IPS-15b (cell line): ENCODE data around the gene VEPH1.

Source experiments
- H3K27me3 ChIP-seq: one replicate; pipeline ENCODE4 v1.6.1; 2013; ENCODE audit warnings: low read length; ENCODE audit not compliant: control insufficient read depth, insufficient read depth
- H3K36me3 ChIP-seq: one replicate; pipeline ENCODE4 v1.6.1; 2013; ENCODE audit warnings: low read length; ENCODE audit not compliant: control insufficient read depth, insufficient read depth
- H3K4me1 ChIP-seq: one replicate; pipeline ENCODE4 v1.6.1; 2013; ENCODE audit warnings: mild to moderate bottlenecking, low read length; ENCODE audit not compliant: control insufficient read depth, insufficient read depth
- H3K4me3 ChIP-seq: one replicate; pipeline ENCODE4 v1.5.1; 2013; ENCODE audit warnings: low read depth, low read length
- H3K9ac ChIP-seq: one replicate; pipeline ENCODE4 v1.6.1; 2013; ENCODE audit warnings: low read depth, mild to moderate bottlenecking, low read length
- H3K9me3 ChIP-seq: one replicate; pipeline ENCODE4 v1.6.1; 2013; ENCODE audit warnings: mild to moderate bottlenecking, low read length; ENCODE audit not compliant: control insufficient read depth, insufficient read depth

Gene VEPH1

DNA sequence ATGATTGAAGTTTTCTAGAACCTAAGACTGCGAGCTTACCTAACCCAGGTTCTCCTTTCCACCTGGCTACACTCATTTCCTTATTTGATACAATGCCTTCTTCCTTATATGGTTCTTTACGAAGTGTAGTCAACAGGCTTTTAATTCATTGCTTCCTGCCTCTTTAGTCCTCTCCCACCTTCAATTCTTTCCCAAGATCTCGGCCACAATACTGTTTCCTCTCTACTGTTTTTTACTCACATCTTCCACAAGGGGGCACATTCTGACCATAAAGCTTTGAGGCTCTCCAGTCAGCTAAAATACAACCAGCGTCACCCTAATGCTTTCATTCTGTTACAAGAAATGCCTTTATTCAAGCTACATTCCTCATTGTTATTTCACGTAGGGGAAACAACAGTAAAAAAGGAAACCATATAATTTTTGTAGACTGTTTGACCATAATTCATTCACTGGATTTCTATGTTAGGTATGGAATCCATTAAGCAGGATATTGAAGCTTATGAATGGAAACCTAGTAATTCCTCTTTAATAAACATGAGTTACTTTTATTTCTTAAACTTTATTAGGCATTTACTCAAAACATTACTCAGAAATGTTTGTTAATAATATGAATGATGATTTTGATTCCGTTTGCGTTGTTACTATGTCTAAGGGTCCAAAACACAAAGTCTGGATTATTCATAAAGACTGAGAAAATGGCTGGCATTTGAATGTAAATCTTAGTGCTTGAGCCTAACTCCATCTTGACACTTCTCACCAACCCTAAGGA lies 29.5 kb upstream of the VEPH1 start:
- Histone ChIP-seq H3K4me1 (peaks cover 2% of the 10 kb centered on the region), H3K9me3 (no peaks in the 10 kb centered on the region), H3K9ac (no peak overlapping the region), H3K4me3 (no peak overlapping the region), H3K27me3 (no peaks in the 10 kb centered on the region), H3K36me3 (no peaks in the 10 kb centered on the region)

DNA sequence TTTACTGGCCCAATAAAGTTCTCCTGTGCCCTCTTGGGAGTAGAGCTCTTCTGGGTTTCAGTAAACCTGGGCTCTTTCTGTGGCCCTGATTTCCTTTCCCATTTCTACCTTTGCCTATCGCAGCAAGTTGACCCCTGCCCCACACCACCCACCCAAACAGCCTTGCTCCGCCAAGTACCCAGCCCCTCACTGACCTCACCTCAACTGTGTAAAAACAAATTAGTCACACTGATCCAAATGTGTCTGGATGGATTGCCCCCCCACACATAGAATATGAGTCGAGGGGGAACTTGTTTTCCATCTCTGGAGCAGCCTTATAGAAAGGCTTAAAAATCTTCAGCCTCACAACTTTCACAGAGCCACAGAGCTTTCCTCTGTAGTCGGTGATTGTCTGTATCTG lies 28.6 kb upstream of the VEPH1 start:
- H3K9me3 ChIP-seq: no peaks in the 10 kb centered on the region
- H3K4me1 ChIP-seq: peaks cover 2% of the 10 kb centered on the region
- no peaks in the 10 kb centered on the region for H3K36me3 ChIP-seq
- H3K27me3 ChIP-seq: no peaks in the 10 kb centered on the region
- no peak overlapping the region for H3K9ac ChIP-seq
- H3K4me3 ChIP-seq: no peak overlapping the region

DNA sequence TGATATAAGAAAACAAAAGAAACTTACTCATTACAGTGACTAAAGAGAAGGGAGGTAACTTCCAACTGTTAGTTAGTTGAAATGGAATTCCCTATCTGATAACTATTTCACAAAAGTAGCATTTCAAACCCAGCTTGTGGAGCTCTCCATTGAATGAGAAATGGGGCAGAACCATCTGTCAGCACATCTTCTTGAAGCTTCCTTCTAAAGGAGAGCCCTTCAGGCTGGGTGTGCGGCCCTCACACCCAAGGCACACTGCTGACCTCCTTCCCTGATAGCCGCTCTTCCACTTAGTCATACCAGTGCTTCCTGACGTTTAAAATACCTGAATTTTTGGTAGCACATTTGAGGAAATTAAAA lies 28.1 kb upstream of the VEPH1 start:
- Histone ChIP-seq H3K9me3 (no peaks in the 10 kb centered on the region), H3K9ac (no peak overlapping the region), H3K4me3 (no peak overlapping the region), H3K36me3 (no peaks in the 10 kb centered on the region), H3K27me3 (no peaks in the 10 kb centered on the region), H3K4me1 (peaks cover 2% of the 10 kb centered on the region)

DNA sequence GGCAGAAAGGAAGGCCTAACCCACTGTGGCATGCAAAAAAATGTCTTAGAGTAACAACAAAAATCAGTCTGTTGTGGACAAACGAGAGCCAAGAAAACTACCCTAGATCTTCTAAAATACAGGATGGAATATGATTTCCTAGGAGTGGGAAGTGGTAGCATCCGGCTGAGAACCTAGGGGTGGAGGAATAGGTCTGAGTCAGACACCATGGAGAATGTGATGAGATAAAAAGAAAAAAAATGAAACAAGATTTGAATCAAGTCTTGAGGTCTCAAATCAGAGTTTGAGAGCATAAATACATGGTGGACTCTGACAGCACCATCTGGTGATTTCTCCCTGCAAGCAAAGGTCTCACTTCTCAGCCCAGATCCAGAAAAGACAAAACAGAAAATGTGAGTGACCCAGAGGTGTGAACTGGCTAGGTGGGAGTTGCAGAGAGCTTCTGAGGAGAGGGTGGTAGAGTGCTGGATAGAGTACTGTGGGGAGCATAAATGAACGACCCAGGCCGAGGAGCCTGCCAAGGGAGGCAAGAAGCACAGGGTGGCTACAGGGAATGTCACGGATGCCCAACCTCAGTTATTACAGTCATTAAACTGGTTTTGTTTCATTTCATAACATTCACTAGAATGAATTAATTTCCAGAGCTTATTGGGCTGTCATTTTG lies 27.6 kb upstream of the VEPH1 start:
- no peaks in the 10 kb centered on the region for H3K27me3 ChIP-seq
- H3K4me3 ChIP-seq: no peak overlapping the region
- H3K4me1 ChIP-seq: peaks cover 2% of the 10 kb centered on the region
- no peaks in the 10 kb centered on the region for H3K36me3 ChIP-seq
- H3K9ac ChIP-seq: no peak overlapping the region
- no peaks in the 10 kb centered on the region for H3K9me3 ChIP-seq

DNA sequence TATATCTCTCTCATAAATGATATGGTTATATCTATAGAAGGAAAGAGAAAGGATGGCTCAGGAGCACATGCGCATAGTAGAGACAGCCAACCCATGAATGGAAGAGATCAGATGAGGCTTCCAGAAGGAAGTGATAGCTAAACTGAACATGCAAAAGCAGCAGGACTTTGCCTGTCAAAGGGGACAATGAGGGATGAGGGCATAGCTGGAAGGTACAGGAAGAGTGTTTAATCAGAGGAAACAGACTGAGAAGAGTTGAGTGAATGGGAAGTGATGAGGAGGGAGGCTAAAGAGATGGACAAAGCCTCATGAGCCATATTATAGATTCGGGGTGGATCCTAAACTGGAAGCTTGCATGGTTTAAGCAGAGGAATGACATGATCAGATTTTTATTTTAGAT lies 26.5 kb upstream of the VEPH1 start:
- Histone ChIP-seq H3K4me1 (peaks cover 2% of the 10 kb centered on the region), H3K9ac (no peak overlapping the region), H3K4me3 (no peak overlapping the region)

DNA sequence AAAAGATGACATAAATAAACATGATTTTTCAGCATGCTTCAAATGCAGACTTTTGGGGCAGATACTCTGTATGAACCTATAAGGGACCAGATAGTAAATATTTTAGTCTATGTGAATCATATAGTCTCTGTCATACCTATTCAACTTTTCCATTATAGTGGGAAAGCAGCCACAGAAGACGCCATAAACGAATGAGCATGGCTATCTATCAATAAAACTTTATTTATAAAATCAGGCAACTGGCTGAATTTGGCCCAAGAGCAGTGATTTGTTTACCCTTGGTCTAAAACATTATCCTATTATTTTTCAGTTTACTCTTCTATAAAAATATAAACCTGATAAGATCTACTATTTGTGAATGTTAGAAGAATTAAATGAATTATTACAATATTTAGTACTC lies 25.9 kb upstream of the VEPH1 start:
- Histone ChIP-seq H3K9ac (no peak overlapping the region), H3K9me3 (no peaks in the 10 kb centered on the region), H3K36me3 (no peaks in the 10 kb centered on the region), H3K4me1 (peaks cover 2% of the 10 kb centered on the region), H3K27me3 (no peaks in the 10 kb centered on the region), H3K4me3 (no peak overlapping the region)

More for the DNA sequence above, 26.5 kb upstream of the VEPH1 start:
- no peaks in the 10 kb centered on the region for H3K9me3 ChIP-seq
- no peaks in the 10 kb centered on the region for H3K27me3 ChIP-seq
- H3K36me3 ChIP-seq: no peaks in the 10 kb centered on the region

DNA sequence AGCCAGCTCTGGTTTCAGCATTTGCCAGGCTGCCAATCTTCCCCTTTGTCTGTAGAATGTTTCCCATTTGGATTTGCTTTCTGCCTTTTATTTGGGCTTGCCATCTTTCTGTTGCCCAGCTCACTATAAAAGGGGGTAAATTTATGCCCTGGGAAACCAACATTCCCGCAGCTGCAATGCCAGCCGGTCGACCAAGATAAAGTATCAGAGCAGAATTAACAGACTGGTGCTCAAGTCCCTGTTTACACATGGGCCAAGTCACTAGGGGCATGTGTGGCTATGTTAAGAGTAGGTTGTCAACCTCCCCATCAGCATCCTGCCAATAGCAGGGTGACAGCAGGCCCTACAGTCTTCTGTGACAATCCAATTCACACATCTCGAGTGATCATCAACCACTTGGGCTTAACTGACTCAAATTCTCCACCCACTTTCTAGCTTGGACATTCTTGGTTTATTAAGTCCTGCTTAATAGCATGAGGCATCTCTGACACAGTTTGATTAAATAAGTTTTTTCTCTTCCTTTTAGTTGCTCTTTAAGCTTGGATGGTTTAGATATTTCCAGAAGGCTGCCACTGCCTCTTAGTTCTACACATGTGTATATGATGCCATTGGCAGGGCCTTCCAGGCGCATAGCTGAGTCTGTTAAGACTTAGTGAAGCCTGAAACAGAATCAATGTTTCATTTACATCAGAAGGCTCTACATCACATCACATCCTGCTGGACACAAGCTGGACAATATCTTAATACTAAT lies 24.1 kb upstream of the VEPH1 start:
- Histone ChIP-seq H3K4me3 (no peak overlapping the region), H3K9ac (no peak overlapping the region), H3K4me1 (no peaks in the 10 kb centered on the region), H3K9me3 (no peaks in the 10 kb centered on the region), H3K27me3 (no peaks in the 10 kb centered on the region), H3K36me3 (no peaks in the 10 kb centered on the region)

DNA sequence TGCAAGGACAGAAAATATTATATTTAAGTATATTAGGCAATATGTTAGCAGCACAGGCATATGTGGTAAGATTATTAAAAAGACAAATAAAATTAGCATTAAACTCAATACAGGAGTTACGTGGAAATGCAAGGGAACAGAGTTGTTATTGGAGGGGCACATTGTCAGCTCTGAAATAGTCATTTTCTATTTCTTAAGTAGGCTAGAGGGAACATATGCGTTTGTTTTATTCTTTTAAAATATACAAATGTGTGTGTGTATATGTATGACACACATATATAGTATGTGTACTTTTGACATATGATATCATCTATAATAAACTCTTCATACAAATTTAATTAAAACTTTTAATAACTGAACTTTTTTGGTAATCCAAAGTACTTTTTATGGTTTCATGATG lies 22.8 kb upstream of the VEPH1 start:
- no peak overlapping the region for H3K9ac ChIP-seq

DNA sequence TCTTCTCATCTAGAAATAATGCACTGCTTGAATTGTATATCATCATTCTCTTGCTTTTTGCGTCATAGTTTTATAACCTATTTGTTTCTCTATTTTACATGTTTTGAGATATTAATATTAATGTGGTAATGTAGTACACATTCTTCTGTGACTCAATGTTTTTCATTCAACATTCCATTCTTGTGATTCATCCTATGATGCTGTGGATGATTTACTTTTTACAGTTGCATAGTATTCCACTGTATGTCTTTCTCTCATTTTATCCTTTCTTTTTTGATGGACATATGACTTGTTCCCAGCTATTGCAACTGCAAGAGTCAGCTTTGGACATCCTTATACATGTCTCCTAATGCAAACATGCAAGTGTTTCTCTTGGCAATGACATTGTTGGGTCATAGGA lies 20.6 kb upstream of the VEPH1 start:
- no peaks in the 10 kb centered on the region for H3K27me3 ChIP-seq
- H3K4me3 ChIP-seq: no peak overlapping the region
- H3K36me3 ChIP-seq: no peaks in the 10 kb centered on the region
- H3K9me3 ChIP-seq: no peaks in the 10 kb centered on the region
- no peak overlapping the region for H3K9ac ChIP-seq
- H3K4me1 ChIP-seq: no peaks in the 10 kb centered on the region

More for the DNA sequence above, 22.8 kb upstream of the VEPH1 start:
- H3K36me3 ChIP-seq: no peaks in the 10 kb centered on the region
- H3K9me3 ChIP-seq: no peaks in the 10 kb centered on the region
- H3K4me3 ChIP-seq: no peak overlapping the region
- no peaks in the 10 kb centered on the region for H3K27me3 ChIP-seq
- no peaks in the 10 kb centered on the region for H3K4me1 ChIP-seq

DNA sequence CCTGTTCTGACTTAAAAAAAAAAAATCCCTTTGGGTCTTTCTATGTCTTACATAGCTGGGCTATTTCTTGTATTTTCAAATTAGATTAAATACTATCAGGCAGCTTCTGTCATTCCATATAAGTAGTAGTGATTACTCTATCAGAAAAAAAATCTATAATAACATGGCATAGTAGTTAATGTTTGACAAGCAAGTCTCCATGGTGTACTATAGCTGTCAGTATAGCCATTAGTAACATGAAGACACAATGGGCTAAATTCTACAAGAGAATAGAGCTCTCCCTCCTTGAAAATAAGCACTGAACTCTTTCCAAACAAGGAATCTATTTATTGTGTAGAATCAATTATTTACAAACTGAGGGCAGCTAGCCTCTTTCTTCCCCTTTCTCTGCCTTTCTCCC lies 19.4 kb upstream of the VEPH1 start:
- no peaks in the 10 kb centered on the region for H3K4me1 ChIP-seq
- no peaks in the 10 kb centered on the region for H3K9me3 ChIP-seq
- H3K36me3 ChIP-seq: no peaks in the 10 kb centered on the region
- H3K9ac ChIP-seq: no peak overlapping the region
- no peak overlapping the region for H3K4me3 ChIP-seq
- no peaks in the 10 kb centered on the region for H3K27me3 ChIP-seq

DNA sequence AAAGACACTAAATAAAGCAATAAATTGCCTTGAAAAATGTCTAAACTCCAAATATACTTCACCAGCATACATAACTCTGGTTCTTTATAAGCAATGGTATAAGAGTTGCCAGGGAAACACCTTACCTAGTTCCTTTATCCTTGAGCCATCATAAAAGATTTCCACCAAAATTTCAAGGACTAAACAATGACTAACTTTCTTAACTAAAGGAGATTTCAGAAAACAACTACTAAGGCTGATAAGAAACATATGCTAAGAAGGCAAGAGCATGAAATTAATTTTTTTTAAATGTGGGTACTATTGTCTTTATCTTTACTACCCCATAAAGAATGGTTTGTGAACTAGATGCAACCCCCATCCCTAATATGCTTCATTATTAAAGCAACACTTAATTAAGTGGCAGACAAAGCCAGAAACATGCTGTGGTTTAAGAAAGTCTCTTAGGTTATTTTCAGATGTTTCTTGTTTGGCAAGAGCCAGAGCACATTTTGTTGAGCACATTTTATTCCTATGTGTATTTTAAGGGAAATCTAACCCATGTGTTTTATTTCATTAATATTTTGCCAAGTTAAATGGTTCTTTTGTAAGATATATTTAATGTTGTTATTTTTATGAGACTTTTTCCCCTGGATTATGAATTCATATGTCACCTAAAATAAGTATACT lies 17.4 kb upstream of the VEPH1 start:
- H3K4me1 ChIP-seq: no peaks in the 10 kb centered on the region
- no peaks in the 10 kb centered on the region for H3K27me3 ChIP-seq
- no peak overlapping the region for H3K4me3 ChIP-seq
- no peaks in the 10 kb centered on the region for H3K36me3 ChIP-seq
- no peak overlapping the region for H3K9ac ChIP-seq
- H3K9me3 ChIP-seq: no peaks in the 10 kb centered on the region
